Psoas muscle (tissue), 8 donors: Measurements from ENCODE around the gene KMO. TPM values are rescaled to one million over a fixed set of nuclear protein-coding genes. Genes with fewer than 3 reads are reported as not detected.

Experiments
- ATAC-seq, 4 donors: fragments of 200-7000 bp; cut with Tn5 transposase; one replicate each; pipeline ENCODE4 v1.9.1; 2020; ENCODE audit warnings: moderate library complexity in 3 of 4, mild to moderate bottlenecking in 2 of 4
- DNase-seq, 2 donors: peaks; one replicate each; pipeline ENCODE4 v3.0.0-alpha.2; 2020
- H3K27ac ChIP-seq: fragments of 200-600 bp; one replicate; pipeline ENCODE4 v1.8.0; 2022
- H3K27me3 ChIP-seq, 3 donors: fragments of 200-600 bp in 1 of 3; one replicate each; pipeline versions ENCODE4 v1.6.1 to v1.8.0; 2013 to 2022; ENCODE audit warnings: low read length in 2 of 3, mild to moderate bottlenecking in 2 of 3, moderate library complexity in 1 of 3; ENCODE audit not compliant: insufficient read depth in 3 of 3
- H3K36me3 ChIP-seq, 2 donors: fragments of 200-600 bp in 1 of 2; one replicate each; pipeline versions ENCODE4 v1.6.1 to v1.8.0; 2013 to 2022; ENCODE audit warnings: low read depth in 1 of 2, mild to moderate bottlenecking in 1 of 2, moderate library complexity in 1 of 2; ENCODE audit not compliant: insufficient read depth in 1 of 2
- H3K4me1 ChIP-seq: fragments of 200-600 bp; one replicate; pipeline ENCODE4 v1.8.0; 2022
- H3K4me3 ChIP-seq: fragments of 200-600 bp; one replicate; pipeline ENCODE4 v1.8.0; 2022; ENCODE audit warnings: mild to moderate bottlenecking
- H3K9me3 ChIP-seq: fragments of 200-600 bp; one replicate; pipeline ENCODE4 v1.8.0; 2022
- WGBS, 3 donors: extraction: QIAGEN DNeasy Blood & Tissue Kit; methylation state at CpG; one replicate each; pipeline versions ENCODE4 v1.1.6 to v1.1.7; 2013; 5-methylcytosine and 5-hydroxymethylcytosine counted together
- intact Hi-C, 2 donors: fragments of 100-400 bp; cut with DNase I; formaldehyde crosslinking; loops; one replicate each; pipeline versions ENCODE4 v1.11.0 to v1.14.2; 2022
- polyA plus RNA-seq, 3 donors: library from polyadenylated mRNA; stranded (reverse); fragments of 200-250 nt; gene quantifications; one replicate each; pipeline ENCODE4 v1.2.3, GENCODE V29; 2013
- total RNA-seq, 4 donors: library from RNA; stranded (reverse); fragmentation: NEBNext Ultra II Directional in 2 of 4; extraction: Animal tissue kit (Norgen Biotek cat#: 25700) in 2 of 4; gene quantifications; one replicate each; pipeline versions ENCODE4 v1.2.1 to v1.2.4, GENCODE V29; 2021 to 2023
- TF ChIP-seq, protein P1 (sequence below): fragments of 200-600 bp; IDR thresholded peaks from one replicate; pipeline ENCODE4 v1.8.0; 2022; ENCODE audit warnings: antibody characterized with exemption
- donor health status: healthy with polysubstance abuse.
- donor health status: DM: no; HTN: no; CAD: no; lungs with moderate emphysema.
- donor health status: Bipolar disorder and iron deficiency.
- donor health status: healthy.
- donor health status: DM: yes; HTN: yes; CAD: no.
- donor health status: DM: no; HTN: no; CAD: no.
- donor health status: DM: no; HTN: no; CAD: no.
- donor health status: DM: yes; HTN: yes; CAD: no.

The KMO gene
- total and polyA plus RNA-seq, 7 donors, result 0.03 to 0.21 (median 0.06) TPM; not detected in 2

DNA sequence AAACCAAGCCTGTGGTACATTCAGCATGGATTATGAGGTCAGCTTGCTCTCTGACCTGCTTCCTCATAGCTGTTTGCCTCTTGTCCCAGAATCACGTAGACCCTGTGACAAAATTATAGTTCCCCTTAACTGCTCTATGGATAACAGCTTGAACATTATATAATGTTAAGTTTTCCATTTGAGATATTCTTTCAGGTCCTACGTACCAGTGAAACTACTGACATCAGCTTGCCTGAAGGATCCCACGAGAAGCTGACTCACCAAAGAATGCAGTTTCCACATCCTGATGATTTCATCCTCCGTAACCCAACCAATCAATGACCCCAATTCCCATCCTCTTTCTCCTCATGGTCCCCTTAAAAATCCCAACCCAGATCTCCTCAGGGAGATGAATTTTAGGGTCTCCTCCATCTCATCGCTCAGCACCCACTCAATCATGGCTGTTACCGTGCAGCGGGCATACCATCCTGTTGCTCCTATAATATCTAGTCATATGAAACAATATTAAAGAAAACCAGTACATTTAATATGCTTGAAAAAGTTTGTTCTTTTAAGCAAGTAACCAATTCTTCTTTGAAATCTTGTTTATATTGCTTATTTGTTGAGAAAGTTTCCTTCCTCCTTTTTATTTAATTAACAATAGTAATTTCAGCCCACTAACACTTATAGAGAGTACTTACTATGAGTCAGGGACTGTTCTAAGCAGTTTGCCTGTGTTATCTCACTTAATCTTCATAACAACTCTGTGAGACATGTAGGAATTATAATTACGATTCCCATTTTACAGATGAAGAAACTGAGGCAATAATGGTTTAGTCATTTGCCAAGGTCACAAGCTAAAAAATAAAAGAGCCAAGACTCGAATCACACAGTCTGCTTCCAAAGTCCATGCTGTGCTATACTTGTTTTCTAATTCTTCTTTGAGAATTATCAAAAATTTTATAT lies 80.6 kb downstream of the KMO start:
- Histone ChIP-seq H3K4me1 (peaks cover 4% of the 10 kb centered on the region), H3K4me3 (no peak overlapping the region), H3K36me3 (no peaks in the 10 kb centered on the region), H3K27me3 (no peaks in the 10 kb centered on the region), H3K27ac (no peak overlapping the region), H3K9me3 (no peaks in the 10 kb centered on the region)
- ATAC-seq (no peak), DNase-seq (no peak)
- TF ChIP-seq, protein P1, sequence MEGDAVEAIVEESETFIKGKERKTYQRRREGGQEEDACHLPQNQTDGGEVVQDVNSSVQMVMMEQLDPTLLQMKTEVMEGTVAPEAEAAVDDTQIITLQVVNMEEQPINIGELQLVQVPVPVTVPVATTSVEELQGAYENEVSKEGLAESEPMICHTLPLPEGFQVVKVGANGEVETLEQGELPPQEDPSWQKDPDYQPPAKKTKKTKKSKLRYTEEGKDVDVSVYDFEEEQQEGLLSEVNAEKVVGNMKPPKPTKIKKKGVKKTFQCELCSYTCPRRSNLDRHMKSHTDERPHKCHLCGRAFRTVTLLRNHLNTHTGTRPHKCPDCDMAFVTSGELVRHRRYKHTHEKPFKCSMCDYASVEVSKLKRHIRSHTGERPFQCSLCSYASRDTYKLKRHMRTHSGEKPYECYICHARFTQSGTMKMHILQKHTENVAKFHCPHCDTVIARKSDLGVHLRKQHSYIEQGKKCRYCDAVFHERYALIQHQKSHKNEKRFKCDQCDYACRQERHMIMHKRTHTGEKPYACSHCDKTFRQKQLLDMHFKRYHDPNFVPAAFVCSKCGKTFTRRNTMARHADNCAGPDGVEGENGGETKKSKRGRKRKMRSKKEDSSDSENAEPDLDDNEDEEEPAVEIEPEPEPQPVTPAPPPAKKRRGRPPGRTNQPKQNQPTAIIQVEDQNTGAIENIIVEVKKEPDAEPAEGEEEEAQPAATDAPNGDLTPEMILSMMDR, result no peak
- intact Hi-C loops, result no loop called here
- WGBS, 3 donors, result 77 to 78% (median 77%) methylated on average over 9 of the region's 9 CpGs

DNA sequence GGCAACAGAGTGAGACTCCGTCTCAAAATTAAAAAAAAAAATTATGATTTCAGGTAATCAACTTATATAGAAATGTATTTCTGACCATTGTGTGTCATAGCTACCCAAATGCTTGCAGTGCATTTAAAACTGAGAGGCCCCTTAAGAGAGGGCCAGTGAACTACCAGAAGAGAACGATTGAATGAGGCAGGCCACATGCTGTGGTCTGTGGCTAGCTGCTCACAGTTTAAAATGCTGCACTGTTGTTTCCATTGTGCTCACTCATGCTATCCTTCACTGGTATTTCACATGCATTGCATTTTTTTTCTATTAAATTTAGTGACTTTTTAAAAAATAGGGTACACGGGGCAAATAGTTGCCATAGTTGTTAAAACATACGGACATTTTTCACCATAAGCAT lies 82.0 kb downstream of the KMO start:
- peaks cover 4% of the 10 kb centered on the region for H3K4me1 ChIP-seq
- no peak overlapping the region for H3K4me3 ChIP-seq
- TF ChIP-seq, protein P1, result no peak
- no peak overlapping the region for H3K27ac ChIP-seq
- intact Hi-C loops, result no loop called here
- no peaks in the 10 kb centered on the region for H3K36me3 ChIP-seq
- WGBS, 3 donors, result 88 to 91% (median 89%) methylated on average over 4 of the region's 4 CpGs
- ATAC-seq (no peak), DNase-seq (no peak)
- H3K9me3 ChIP-seq, result no peaks in the 10 kb centered on the region
- no peaks in the 10 kb centered on the region for H3K27me3 ChIP-seq

DNA sequence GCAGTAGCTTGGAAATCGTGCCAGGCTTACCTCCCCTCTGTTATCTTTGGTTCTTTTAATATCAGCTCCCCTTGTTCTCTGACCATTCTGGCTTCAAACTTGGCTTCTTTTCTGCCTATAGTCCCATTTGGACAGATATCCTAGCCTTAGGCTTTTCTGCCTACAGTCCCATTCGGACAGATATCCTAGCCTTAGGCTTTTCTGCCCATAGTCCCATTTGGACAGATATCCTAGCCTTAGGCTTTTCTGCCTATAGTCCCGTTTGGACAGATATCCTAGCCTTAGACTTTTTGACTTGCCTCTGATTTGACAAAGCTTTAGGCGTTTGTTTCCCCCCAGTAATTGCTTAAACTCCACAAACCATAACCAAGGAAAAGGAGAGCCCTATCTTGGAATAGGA lies 82.4 kb downstream of the KMO start:
- H3K4me3 ChIP-seq, result no peak overlapping the region
- WGBS, 3 donors, result 74 to 81% (median 78%) methylated on average over 4 of the region's 4 CpGs
- TF ChIP-seq, protein P1, result no peak
- intact Hi-C loops, result no loop called here
- no peaks in the 10 kb centered on the region for H3K9me3 ChIP-seq
- H3K4me1 ChIP-seq, result peaks cover 4% of the 10 kb centered on the region
- ATAC-seq, result no peak
- no peak overlapping the region for H3K27ac ChIP-seq
- DNase-seq, result no peak
- H3K36me3 ChIP-seq, result no peaks in the 10 kb centered on the region
- H3K27me3 ChIP-seq, result no peaks in the 10 kb centered on the region

DNA sequence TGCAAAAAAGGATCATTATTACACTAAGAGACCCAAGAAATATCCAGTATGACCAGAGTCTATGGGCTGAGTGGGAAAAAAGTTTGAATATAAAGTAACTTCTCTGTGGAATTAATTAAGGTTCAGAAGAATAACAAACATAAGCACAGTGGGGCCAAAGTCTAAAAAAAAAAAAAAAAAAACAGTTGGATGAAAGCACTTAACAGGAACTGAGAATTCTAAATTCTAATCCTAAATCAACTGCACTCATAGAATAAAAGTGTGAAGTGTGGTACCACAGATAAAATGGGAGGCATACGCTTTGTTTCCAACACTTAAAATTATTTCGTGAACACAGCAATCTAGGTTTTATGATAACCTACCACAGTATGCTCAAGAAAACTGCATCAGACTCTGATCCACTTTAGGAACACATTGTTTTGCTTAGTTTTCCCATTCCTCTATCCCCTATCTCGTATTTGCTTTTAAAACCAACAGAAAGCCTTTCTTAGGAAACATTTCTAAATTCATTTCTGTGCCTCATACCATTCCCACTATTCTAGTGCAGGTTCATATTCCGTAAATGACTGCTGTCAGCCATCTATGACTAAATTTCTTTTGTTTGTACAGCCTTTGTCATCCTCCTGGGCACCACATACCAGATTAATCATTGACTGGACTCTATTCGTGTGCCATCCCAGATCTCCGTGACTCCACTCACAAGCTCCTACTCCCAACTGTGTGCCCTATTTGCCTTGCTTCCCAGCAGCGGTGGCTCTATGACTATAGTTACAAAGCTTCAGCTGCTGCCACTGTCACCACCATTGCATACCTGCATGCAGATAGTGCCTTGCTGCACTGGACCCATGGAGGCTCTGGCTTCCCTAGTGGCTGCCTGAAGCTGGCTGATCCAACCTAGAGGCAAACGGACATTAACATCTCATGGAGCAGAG lies 83.1 kb downstream of the KMO start:
- ATAC-seq, result no peak
- Histone ChIP-seq H3K27me3 (no peaks in the 10 kb centered on the region), H3K9me3 (no peaks in the 10 kb centered on the region), H3K4me3 (no peak overlapping the region), H3K4me1 (peaks cover 4% of the 10 kb centered on the region), H3K27ac (no peak overlapping the region), H3K36me3 (no peaks in the 10 kb centered on the region)
- no peak for DNase-seq
- TF ChIP-seq, protein P1, result no peak
- 88 to 90% (median 89%) methylated on average over 8 of the region's 8 CpGs for WGBS, 3 donors
- intact Hi-C loops, result no loop called here
